ENCODE results near the gene TNRC6B. TPM values are rescaled to one million over a fixed set of nuclear protein-coding genes. Genes with fewer than 3 reads are reported as not detected.

TNRC6B gene
- total and polyA plus RNA-seq, 2 of the 13 experiments (the other 11 are each of a cell fraction or from before 2014, with no cell fraction given) = 8.9 to 13.2 TPM

GRCh38 chr22:40346185-40347118, 168.7 kb downstream of the TNRC6B start, which contains the start of gene ADSL (continued):
- TF ChIP-seq REST (IDR thresholded peaks at IDR 0.05; ENCODE audit: borderline replicate concordance in 1 of 2, low read depth in 1 of 2, low read length in 2 of 2) (peak in 1 of 2 experiments; percentile 61; a peak in 1 of 4 replicates), HOXA9 (CRISPR knock-in tag; IDR thresholded peaks at IDR 0.05; ENCODE audit: borderline replicate concordance) (no peak), MED1 (CRISPR knock-in tag; IDR thresholded peaks at IDR 0.05) (peak; percentile 77), CENPX (CRISPR knock-in tag; IDR thresholded peaks at IDR 0.05) (no peak), SRSF1 (optimal IDR thresholded peaks at IDR 0.05; ENCODE audit: low read depth, low read length) (peak; percentile 84), HNF1B (CRISPR knock-in tag; IDR thresholded peaks at IDR 0.05) (peak; percentile 79), ZFYVE20 (CRISPR knock-in tag; IDR thresholded peaks at IDR 0.05; ENCODE audit: borderline replicate concordance, low read depth) (no peak), PAX8 (CRISPR knock-in tag; IDR thresholded peaks at IDR 0.05; ENCODE audit: borderline replicate concordance) (peak; percentile 79; the same call in 1 of the 2 replicates), MEF2D (CRISPR knock-in tag; IDR thresholded peaks at IDR 0.05) (peak; percentile 89), ZNF503 (CRISPR knock-in tag; IDR thresholded peaks at IDR 0.05) (peak; percentile 53; the same call in 1 of the 2 replicates), GLI4 (CRISPR knock-in tag; IDR thresholded peaks at IDR 0.05; ENCODE audit: borderline replicate concordance) (no peak), FOXK2 (IDR thresholded peaks at IDR 0.05) (no peak), CEBPB (IDR thresholded peaks at IDR 0.05; ENCODE audit: borderline replicate concordance, low read depth, low read length) (no peak), ZNF784 (CRISPR knock-in tag; IDR thresholded peaks at IDR 0.05; ENCODE audit: borderline replicate concordance) (peak; percentile 61; the same call in 1 of the 2 replicates), TBX2 (CRISPR knock-in tag; IDR thresholded peaks at IDR 0.05; ENCODE audit: borderline replicate concordance) (peak; percentile 88; the same call in 1 of the 2 replicates), ZNF34 (CRISPR knock-in tag; IDR thresholded peaks at IDR 0.05; ENCODE audit: borderline replicate concordance) (peak; percentile 77; the same call in 1 of the 2 replicates), ASH2L (IDR thresholded peaks at IDR 0.05; ENCODE audit: insufficient read length, low read depth, low read length) (peak; percentile 88), FOXJ3 (CRISPR knock-in tag; IDR thresholded peaks at IDR 0.05; ENCODE audit: borderline replicate concordance) (peak; percentile 63; the same call in 1 of the 2 replicates), ZKSCAN8 (CRISPR knock-in tag; IDR thresholded peaks at IDR 0.05; ENCODE audit: borderline replicate concordance) (peak; percentile 87)
